GM18907 (cell line): ENCODE measurements around the gene CYP2S1.
"Not testable (repeated sequence)": the region's sequence is repeated elsewhere in the genome, so short reads cannot be mapped to it uniquely, and the experiment has no call there.

Experiments used
- ATAC-seq: cut with Tn5 transposase; IDR thresholded peaks from one replicate; pipeline ENCODE4 v1.9.1; 2021; ENCODE audit warnings: mild to moderate bottlenecking, moderate library complexity; ENCODE audit not compliant: unreplicated experiment

CYP2S1 gene

GRCh38 chr19:41225238-41226052, 32.4 kb downstream of the CYP2S1 start:
- no peak for ATAC-seq

- no peak for ATAC-seq
These were observed 33.2 kb downstream of the CYP2S1 start for GRCh38 chr19:41226053-41226873.

GRCh38 chr19:41226874-41227390, 33.9 kb downstream of the CYP2S1 start:
- no peak for ATAC-seq

GRCh38 chr19:41228486-41228885, 35.5 kb downstream of the CYP2S1 start:
- ATAC-seq = no peak

- not testable (repeated sequence) for ATAC-seq
These were observed 36.3 kb downstream of the CYP2S1 start for GRCh38 chr19:41229338-41229737.

- no peak for ATAC-seq
These were observed 37.2 kb downstream of the CYP2S1 start for GRCh38 chr19:41230067-41230857.

- no peak for ATAC-seq
These were observed 39.7 kb downstream of the CYP2S1 start for GRCh38 chr19:41232686-41233085.

GRCh38 chr19:41233748-41234240, 40.8 kb downstream of the CYP2S1 start:
- no peak for ATAC-seq

- ATAC-seq = no peak
These were observed 41.6 kb downstream of the CYP2S1 start for GRCh38 chr19:41234512-41235168.

GRCh38 chr19:41235480-41235879, 42.5 kb downstream of the CYP2S1 start:
- no peak for ATAC-seq

GRCh38 chr19:41238244-41238643, 45.2 kb downstream of the CYP2S1 start:
- ATAC-seq = no peak

GRCh38 chr19:41239363-41239762, 46.3 kb downstream of the CYP2S1 start:
- ATAC-seq = no peak

GRCh38 chr19:41239961-41240574, 47.0 kb downstream of the CYP2S1 start:
- ATAC-seq = no peak

GRCh38 chr19:41241859-41242258, 48.8 kb downstream of the CYP2S1 start:
- no peak for ATAC-seq

- no peak for ATAC-seq
These were observed 51.1 kb downstream of the CYP2S1 start for GRCh38 chr19:41244117-41244516.

GRCh38 chr19:41245843-41246242, 52.8 kb downstream of the CYP2S1 start:
- no peak for ATAC-seq

GRCh38 chr19:41248895-41249294, 55.9 kb downstream of the CYP2S1 start:
- no peak for ATAC-seq

- ATAC-seq = no peak
These were observed 56.8 kb downstream of the CYP2S1 start for GRCh38 chr19:41249707-41250423.

- ATAC-seq = no peak
These were observed 60.6 kb downstream of the CYP2S1 start for GRCh38 chr19:41253660-41254059.
